HG03025 (cell line): ENCODE data around the gene NT5DC1.

ENCODE experiments used
- ATAC-seq: cut with Tn5 transposase; IDR thresholded peaks from one replicate; pipeline ENCODE4 v1.9.1; 2021; ENCODE audit warnings: mild to moderate bottlenecking, moderate library complexity; ENCODE audit not compliant: unreplicated experiment, low FRiP score

The NT5DC1 gene

GRCh38 chr6:116298973-116299372 lies 198.3 kb downstream of the NT5DC1 start:
- ATAC-seq = no peak
